ENCODE measurements around the gene LOXL4. TPM values are rescaled to one million over a fixed set of nuclear protein-coding genes. Genes with fewer than 3 reads are reported as not detected.
"Not testable (repeated sequence)": the region's sequence is repeated elsewhere in the genome, so short reads cannot be mapped to it uniquely, and the experiment has no call there.

LOXL4 gene
- polyA plus RNA-seq, 1 donor, result 11.5 TPM

- no peak for DNase-seq
Observed at GRCh38 chr10:98240524-98240923, 27.5 kb downstream of the LOXL4 start.

GRCh38 chr10:98238391-98238790 lies 29.6 kb downstream of the LOXL4 start:
- no peak for DNase-seq

- DNase-seq, result no peak
Observed at GRCh38 chr10:98236862-98237261, 31.1 kb downstream of the LOXL4 start.

DNA sequence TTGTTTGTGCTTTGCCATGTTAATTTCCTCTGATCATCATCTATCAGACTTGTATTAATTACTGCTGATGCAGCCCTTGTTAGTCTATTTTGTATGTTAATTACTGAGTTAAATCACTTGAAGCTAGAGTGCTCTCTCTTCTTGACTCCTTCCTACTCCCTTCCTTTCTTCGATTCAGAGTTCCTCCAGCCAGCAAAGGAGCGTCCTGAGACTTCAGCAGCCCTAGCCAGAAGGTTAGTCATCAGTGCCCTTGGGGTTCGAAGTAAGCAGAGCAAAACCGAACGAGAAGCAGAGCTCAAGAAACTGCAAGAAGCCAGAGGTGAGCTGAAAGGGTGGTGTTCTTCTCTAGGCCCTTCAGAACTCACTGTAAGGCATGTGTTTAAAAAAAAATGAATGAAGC lies 32.1 kb downstream of the LOXL4 start:
- no peak for DNase-seq

DNA sequence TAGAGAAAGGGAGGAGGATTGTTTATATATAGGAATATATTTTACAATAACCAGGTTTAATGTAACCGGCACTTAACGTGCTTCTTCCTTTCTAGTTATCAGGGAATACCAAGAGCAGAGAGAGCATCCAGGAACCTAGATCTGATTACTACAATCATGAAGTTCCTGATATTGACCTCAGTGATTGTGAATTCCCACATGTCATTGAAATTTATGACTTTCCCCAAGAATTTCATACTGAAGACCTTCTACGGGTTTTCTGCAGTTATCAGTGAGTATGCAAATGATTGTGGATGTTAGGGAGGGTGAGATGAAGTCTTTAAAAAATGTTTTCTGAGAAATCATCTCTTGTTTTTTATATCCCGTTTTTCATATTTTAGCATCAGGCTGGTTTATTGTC lies 36.6 kb downstream of the LOXL4 start:
- DNase-seq, result no peak

DNA sequence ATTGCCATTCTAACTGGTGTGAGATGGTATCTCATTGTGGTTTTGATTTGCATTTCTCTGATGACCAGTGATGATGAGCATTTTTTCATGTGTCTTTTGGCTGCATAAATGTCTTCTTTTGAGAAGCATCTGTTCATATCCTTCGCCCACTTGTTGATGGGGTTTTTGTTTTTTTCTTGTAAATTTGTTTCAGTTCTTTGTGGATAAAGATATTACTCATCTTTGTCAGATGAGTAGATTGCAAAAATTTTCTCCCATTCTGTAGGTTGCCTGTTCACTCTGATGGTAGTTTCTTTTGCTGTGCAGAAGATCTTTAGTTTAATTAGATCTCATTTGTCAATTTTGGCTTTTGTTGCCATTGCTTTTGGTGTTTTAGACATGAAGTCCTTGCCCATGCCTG lies 39.7 kb downstream of the LOXL4 start:
- DNase-seq, result not testable (repeated sequence)

DNA sequence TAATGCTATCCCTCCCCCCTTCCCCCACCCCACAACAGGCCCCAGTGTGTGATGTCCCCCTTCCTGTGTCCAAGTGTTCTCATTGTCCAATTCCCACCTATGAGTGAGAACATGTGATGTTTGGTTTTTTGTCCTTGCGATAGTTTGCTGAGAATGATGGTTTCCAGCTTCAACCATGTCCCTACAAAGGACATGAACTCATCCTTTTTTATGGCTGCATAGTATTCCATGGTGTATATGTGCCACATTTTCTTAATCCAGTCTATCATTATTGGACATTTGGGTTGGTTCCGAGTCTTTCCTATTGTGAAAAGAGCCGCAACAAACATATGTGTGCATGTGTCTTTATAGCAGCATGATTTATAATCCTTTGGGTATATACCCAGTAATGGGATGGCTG lies 40.3 kb downstream of the LOXL4 start:
- DNase-seq, result not testable (repeated sequence)

DNA sequence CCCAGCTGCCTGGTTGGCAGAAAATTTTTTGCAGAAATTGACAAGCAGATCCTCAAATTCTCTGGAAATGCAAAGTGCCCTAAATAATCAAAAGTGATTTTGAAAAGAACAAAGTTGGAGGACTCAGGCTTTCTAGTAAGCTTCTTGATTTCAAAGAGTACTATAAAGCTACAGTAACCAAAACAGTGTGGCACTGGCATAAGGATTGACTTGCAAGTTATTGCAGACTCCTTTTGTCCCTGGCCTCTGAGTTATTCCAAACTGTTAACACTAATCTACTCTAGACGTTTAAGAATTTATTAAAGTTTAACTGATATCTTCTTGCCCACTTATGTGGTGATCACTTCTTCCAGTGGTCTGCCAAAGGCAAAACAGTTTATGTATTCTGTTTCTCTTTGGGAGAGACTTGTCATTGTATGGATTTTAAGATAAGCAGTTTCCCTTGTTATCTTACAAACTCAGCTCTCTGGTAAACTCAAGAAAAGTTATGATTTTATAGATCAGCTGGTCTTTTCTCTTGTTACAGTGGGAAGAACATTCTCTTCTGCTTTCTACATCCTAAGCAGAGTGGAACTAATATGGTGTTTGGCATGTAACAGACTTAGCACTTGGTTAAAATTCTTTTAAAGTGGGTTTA lies 41.4 kb downstream of the LOXL4 start:
- DNase-seq, result no peak

GRCh38 chr10:98224996-98225395 lies 43.0 kb downstream of the LOXL4 start:
- no peak for DNase-seq

DNA sequence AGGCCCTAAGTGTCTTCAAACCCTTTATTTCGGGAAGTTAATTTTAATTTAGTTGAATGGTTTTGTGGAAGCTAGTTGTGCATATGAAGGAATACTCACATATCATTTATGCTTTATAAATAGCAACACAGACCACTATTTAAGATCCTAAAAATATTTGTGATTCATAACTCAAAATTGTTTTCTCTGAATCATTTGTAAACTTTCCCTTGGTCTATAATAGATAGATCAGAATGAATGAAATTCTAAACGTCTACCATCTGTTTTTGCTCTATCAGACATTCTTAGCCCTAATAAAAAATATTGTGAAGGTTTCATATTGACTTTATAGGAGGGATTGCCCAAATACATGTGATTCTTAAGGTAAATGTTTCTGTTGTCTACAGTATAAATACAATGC lies 43.5 kb downstream of the LOXL4 start:
- no peak for DNase-seq

- no peak for DNase-seq
Observed at GRCh38 chr10:98223874-98224273, 44.1 kb downstream of the LOXL4 start.

- DNase-seq, result no peak
Observed at GRCh38 chr10:98217801-98218200, 50.2 kb downstream of the LOXL4 start.

GRCh38 chr10:98215373-98215772 lies 52.6 kb downstream of the LOXL4 start:
- no peak for DNase-seq

- no peak for DNase-seq
Observed at GRCh38 chr10:98213740-98214139, 54.3 kb downstream of the LOXL4 start.

GRCh38 chr10:98212196-98212595 lies 55.8 kb downstream of the LOXL4 start:
- DNase-seq, result no peak

GRCh38 chr10:98209441-98209840 lies 58.6 kb downstream of the LOXL4 start:
- no peak for DNase-seq

- no peak for DNase-seq
Observed at GRCh38 chr10:98208925-98209324, 59.1 kb downstream of the LOXL4 start.

GRCh38 chr10:98205351-98205750 lies 62.6 kb downstream of the LOXL4 start:
- no peak for DNase-seq

DNA sequence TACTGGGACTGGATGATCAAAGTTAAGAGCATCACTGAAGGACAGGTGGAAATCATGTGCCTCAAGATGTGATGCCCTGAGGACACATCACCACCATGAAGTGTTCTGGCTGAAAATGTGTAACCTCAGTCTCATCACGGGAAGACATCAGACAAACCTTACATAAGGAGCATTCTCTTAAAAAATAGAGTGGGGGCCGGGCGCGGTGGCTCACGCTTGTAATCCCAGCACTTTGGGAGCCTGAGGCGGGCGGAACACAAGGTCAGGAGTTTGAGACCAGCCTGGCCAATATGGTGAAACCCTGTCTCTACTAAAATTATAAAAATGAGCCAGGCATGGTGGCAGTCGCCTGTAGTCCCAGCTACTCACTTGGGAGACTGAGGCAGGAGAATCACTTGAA lies 65.6 kb downstream of the LOXL4 start:
- DNase-seq, result no peak

- DNase-seq, result no peak
Observed at GRCh38 chr10:98201760-98202159, 66.2 kb downstream of the LOXL4 start.

Other genes starting within 250 kb of the LOXL4 start
- 0.35 TPM for gene CRTAC1, start 237.6 kb downstream of the LOXL4 start, polyA plus RNA-seq (ENCODE audit: insufficient read length)
- 12.8 TPM for gene R3HCC1L, start 133.5 kb downstream of the LOXL4 start, polyA plus RNA-seq (ENCODE audit: insufficient read length)
- gene PYROXD2, start 147.0 kb upstream of the LOXL4 start, polyA plus RNA-seq (ENCODE audit: insufficient read length), result 27.4 TPM
- 17.8 TPM for gene HPS1, start 178.7 kb upstream of the LOXL4 start, polyA plus RNA-seq (ENCODE audit: insufficient read length)

Measured in hindlimb muscle (tissue), 1 donor.